GM10248 (cell line): ENCODE measurements around the gene GNB5.

ENCODE experiments used
- CTCF ChIA-PET: fragments of 300-600 bp; sonication (Branson Sonifier 250); formaldehyde crosslinking; extraction: SDS; loops from one replicate; lab custom pipeline; 2021; ENCODE audit warnings: antibody characterized with exemption; lab: Yijun Ruan, JAX
- POLR2A ChIA-PET: fragments of 350-650 bp; sonication (Branson Sonifier 250); formaldehyde crosslinking; extraction: SDS; loops from one replicate; lab custom pipeline; 2020; ENCODE audit warnings: antibody characterized with exemption; lab: Yijun Ruan, JAX
- DNase-seq: peaks from one replicate; pipeline ENCODE4 v3.0.0; 2012; ENCODE audit errors: extremely low spot score
- TF ChIP-seq, protein P1 (sequence below): IDR thresholded peaks from 2 replicates; pipeline ENCODE4 v1.5.1; 2012; ENCODE audit warnings: mild to moderate bottlenecking, low read depth; ENCODE audit errors: extremely low read depth, missing control alignments, control extremely low read depth

GNB5 gene

DNA sequence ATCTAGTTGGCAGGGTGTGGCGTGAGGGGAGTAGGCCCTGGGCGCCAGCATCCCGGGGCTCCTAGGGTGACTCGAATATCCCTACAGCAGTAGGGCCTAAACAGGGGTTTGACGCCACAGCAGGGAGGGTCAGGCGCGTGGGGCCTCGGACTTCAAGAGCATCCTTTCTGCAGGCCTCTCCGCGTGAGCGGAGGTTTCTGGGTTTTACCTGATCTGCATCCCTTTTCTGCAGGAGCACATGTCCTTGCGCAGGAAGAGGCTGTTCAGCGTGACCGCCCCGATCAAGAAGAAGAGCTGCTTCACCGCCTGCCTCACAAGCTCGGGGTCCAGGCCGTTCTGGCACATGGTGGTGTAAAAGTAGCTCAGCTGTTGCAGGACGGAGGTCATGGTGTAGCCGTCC lies 13.5 kb upstream of the GNB5 start:
- CTCF ChIA-PET: interaction anchor here (1.0 to 1.8 kb wide), 4 partner anchors 10 to 36 kb away, joined by 3 to 6 read pairs (median 4); no protein-coding TSS in a partner anchor
- no peak for DNase-seq
- POLR2A ChIA-PET: interaction anchor here (0.6 kb wide), 1 partner anchor 638 kb away, joined by 5 read pairs; no protein-coding TSS in a partner anchor
- TF ChIP-seq, protein P1, sequence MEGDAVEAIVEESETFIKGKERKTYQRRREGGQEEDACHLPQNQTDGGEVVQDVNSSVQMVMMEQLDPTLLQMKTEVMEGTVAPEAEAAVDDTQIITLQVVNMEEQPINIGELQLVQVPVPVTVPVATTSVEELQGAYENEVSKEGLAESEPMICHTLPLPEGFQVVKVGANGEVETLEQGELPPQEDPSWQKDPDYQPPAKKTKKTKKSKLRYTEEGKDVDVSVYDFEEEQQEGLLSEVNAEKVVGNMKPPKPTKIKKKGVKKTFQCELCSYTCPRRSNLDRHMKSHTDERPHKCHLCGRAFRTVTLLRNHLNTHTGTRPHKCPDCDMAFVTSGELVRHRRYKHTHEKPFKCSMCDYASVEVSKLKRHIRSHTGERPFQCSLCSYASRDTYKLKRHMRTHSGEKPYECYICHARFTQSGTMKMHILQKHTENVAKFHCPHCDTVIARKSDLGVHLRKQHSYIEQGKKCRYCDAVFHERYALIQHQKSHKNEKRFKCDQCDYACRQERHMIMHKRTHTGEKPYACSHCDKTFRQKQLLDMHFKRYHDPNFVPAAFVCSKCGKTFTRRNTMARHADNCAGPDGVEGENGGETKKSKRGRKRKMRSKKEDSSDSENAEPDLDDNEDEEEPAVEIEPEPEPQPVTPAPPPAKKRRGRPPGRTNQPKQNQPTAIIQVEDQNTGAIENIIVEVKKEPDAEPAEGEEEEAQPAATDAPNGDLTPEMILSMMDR: no peak

DNA sequence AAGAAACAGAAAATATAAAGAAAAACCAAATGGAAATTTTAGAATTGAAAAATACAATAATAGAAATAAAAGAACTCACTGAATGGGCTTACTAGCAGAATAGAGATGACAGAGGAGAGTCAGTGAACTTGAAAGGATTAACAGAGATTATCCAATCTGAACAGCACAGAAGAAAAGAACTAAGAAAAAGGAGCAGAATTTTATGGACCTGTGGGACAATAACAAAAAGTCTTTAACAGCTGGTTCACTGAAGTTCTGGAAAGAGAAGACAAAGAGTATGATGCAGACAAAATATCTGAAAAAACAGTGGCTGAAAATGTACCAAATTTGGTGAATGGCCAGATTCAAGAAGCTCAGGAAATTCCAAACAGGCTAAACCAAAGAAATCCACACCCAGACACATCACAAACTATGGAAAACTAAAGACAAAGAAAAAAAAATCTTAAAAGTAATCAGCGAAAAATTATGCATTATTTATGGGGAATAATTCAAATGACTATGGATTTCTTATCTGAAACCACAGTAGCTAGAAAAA lies 9.7 kb upstream of the GNB5 start:
- TF ChIP-seq, protein P1: no peak
- DNase-seq: no peak
- POLR2A ChIA-PET: no interaction called here
- CTCF ChIA-PET: interaction anchor here (1.0 to 3.7 kb wide), 3 partner anchors 8 to 26 kb away, joined by 3 to 19 read pairs (median 3); no protein-coding TSS in a partner anchor

DNA sequence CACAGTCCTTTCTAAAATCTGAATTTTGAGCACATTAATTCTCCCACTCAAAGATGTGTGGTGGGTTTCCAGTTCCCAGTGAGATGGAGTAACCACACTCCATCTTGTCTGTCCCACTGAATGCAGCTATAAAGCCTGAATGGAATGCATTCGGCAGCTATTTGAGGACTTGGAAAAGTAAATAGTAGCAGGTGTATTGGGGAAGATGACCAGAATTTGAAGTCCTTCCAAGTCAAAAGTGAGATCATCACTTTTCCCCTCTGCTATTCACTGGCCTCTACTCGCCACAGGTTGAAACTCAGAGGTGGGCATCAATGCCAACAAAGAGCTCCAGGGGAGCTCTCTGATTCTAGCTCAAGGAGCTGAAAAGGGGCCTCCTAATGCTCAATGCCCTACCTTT lies 8.1 kb upstream of the GNB5 start:
- POLR2A ChIA-PET: no interaction called here
- CTCF ChIA-PET: interaction anchor here (1.2 to 3.7 kb wide), 4 partner anchors 9 to 27 kb away, joined by 3 to 19 read pairs (median 3); no protein-coding TSS in a partner anchor
- TF ChIP-seq, protein P1: no peak
- no peak for DNase-seq

DNA sequence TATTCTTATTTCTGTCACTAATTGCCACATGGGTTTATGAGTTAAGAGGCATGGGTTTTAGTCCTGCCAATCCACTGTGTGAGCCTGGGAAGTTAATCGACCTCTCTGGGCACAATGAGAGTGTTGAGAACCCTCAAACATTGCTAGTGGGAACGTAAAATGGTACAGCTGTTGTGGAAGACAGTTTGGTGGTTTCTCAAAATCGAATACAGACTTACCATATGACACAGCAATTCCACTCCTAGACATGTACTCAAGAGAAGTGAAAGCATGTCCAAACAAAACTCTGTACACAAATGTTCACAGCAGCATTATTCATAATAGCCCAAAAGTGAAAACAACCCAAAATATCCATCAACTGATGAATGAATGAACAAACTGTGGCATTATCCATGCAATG lies 5.7 kb upstream of the GNB5 start:
- ChIA-PET POLR2A (no interaction called here), CTCF (interaction anchor here (1.1 to 4.1 kb wide), 3 partner anchors 12 to 28 kb away, joined by 3 to 25 read pairs (median 12); no protein-coding TSS in a partner anchor)
- TF ChIP-seq, protein P1: no peak
- no peak for DNase-seq

DNA sequence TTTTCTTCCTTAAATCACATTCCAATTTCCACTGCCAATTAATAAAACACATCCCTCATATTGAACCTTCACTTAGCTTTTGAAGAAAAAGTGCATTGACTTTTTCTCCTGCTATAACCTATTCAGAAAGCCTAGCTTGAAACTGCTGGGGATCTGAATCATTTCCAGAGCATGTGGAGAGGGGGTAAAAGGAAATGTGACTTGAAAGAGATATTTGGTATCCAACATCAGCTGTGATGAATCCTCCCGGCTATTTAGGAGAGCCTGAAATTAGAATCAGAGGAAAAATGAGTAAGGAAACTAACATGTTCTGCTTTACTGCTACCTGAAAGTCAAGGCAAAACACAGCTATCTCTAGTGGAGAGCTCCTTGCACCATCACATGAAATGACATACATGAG lies 2.6 kb upstream of the GNB5 start:
- DNase-seq: no peak
- ChIA-PET CTCF (interaction anchor here (0.8 to 4.1 kb wide), 7 partner anchors 9 to 34 kb away, joined by 3 to 25 read pairs (median 4); no protein-coding TSS in a partner anchor), POLR2A (no interaction called here)
- TF ChIP-seq, protein P1: no peak

DNA sequence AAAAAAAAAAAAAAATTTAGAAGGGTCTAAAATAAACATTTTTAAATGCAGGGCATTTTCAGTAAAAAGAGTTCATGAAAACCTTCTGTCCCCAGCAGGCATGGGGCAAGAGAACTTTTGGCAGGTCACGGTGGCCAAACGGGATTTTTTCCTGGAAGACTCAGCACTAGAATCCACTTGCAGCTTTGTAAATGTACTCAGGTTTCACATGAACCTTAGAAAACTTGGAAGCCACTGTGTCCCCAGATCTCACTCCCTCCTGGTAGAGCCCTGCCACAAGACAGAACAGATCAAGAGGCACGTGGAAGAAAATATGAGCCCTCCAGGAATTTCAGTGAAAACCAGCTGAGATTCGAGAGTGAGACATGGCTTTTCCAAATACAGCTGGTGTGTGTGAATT lies 2.1 kb upstream of the GNB5 start:
- POLR2A ChIA-PET: no interaction called here

More for the DNA sequence above, 2.1 kb upstream of the GNB5 start:
- DNase-seq: no peak
- TF ChIP-seq, protein P1: no peak
- CTCF ChIA-PET: interaction anchor here (0.8 to 4.1 kb wide), 6 partner anchors 9 to 34 kb away, joined by 3 to 25 read pairs (median 4); no protein-coding TSS in a partner anchor
